Measurements from ENCODE around the gene MYO18B. TPM values are rescaled to one million over a fixed set of nuclear protein-coding genes. Genes with fewer than 3 reads are reported as not detected.

Gene MYO18B
- polyA plus RNA-seq, 1 donor (not counting 4 experiments of a cell fraction or from before 2014, with no cell fraction given): not detected

- Histone ChIP-seq H3K27me3 (ENCODE audit: control insufficient read depth, extremely low read depth, insufficient read depth, low read length) (no peaks in the 10 kb centered on the region), H3K4me3 (ENCODE audit: control insufficient read depth in 2 of 3, extremely low read depth in 1 of 3, insufficient read depth in 2 of 3, low read depth in 1 of 3, low read length in 3 of 3) (no peak overlapping the region), H3K9ac (ENCODE audit: control insufficient read depth, extremely low read depth, insufficient read depth, low read length) (no peak overlapping the region), H3K79me2 (ENCODE audit: control insufficient read depth, insufficient read depth, low read length) (no peaks in the 10 kb centered on the region), H3K36me3 (ENCODE audit: control insufficient read depth in 2 of 2, extremely low read depth in 1 of 2, insufficient read depth in 2 of 2, low read length in 2 of 2) (no peaks in the 10 kb centered on the region), H4K20me1 (ENCODE audit: control insufficient read depth, extremely low read depth, insufficient read depth, low read length) (no peaks in the 10 kb centered on the region), H2AFZ (ENCODE audit: control insufficient read depth, low read length) (no peak overlapping the region), H3K4me2 (ENCODE audit: control insufficient read depth, extremely low read depth, insufficient read depth, low read depth, low read length) (no peak overlapping the region), H3K9me1 (ENCODE audit: control insufficient read depth, extremely low read depth, insufficient read depth, low read length) (no peaks in the 10 kb centered on the region), H3K4me1 (ENCODE audit: control insufficient read depth, extremely low read depth, insufficient read depth, low read length) (no peaks in the 10 kb centered on the region), H3K9me3 (ENCODE audit: control insufficient read depth, low read depth, low read length) (no peaks in the 10 kb centered on the region), H3K27ac (ENCODE audit: control insufficient read depth, insufficient read depth, low read length) (no peak overlapping the region)
- TF ChIP-seq CTCF (optimal IDR thresholded peaks at IDR 0.05 in 1 of 3, IDR thresholded peaks at IDR 0.05 in 1 of 3, conservative IDR thresholded peaks at IDR 0.05 in 1 of 3; ENCODE audit: extremely low read depth in 1 of 3, insufficient read depth in 2 of 3, low read length in 3 of 3) (no peak), EZH2 (IDR thresholded peaks at IDR 0.05; ENCODE audit: low read length) (no peak)
- FAIRE-seq (no peak), DNase-seq (ENCODE audit: low read depth, low spot score) (no peak)
- dilution Hi-C loops (cut with MboI; ENCODE audit: extremely low pct_ligation_motif_present, low sequenced_read_pairs): no loop called here
These were observed 99.8 kb downstream of the MYO18B start for GRCh38 chr22:25841775-25842174.

- no peaks in the 10 kb centered on the region for H4K20me1 ChIP-seq (ENCODE audit: control insufficient read depth, extremely low read depth, insufficient read depth, low read length)
- no peaks in the 10 kb centered on the region for H3K9me3 ChIP-seq (ENCODE audit: control insufficient read depth, low read depth, low read length)
- no peaks in the 10 kb centered on the region for H3K79me2 ChIP-seq (ENCODE audit: control insufficient read depth, insufficient read depth, low read length)
- no peak overlapping the region for H3K9ac ChIP-seq (ENCODE audit: control insufficient read depth, extremely low read depth, insufficient read depth, low read length)
- no peaks in the 10 kb centered on the region for H3K27me3 ChIP-seq (ENCODE audit: control insufficient read depth, extremely low read depth, insufficient read depth, low read length)
- no peak overlapping the region for H2AFZ ChIP-seq (ENCODE audit: control insufficient read depth, low read length)
- DNase-seq (ENCODE audit: low read depth, low spot score): no peak
- no peak overlapping the region for H3K4me3 ChIP-seq (ENCODE audit: control insufficient read depth in 2 of 3, extremely low read depth in 1 of 3, insufficient read depth in 2 of 3, low read depth in 1 of 3, low read length in 3 of 3)
- no peaks in the 10 kb centered on the region for H3K36me3 ChIP-seq (ENCODE audit: control insufficient read depth in 2 of 2, extremely low read depth in 1 of 2, insufficient read depth in 2 of 2, low read length in 2 of 2)
- H3K4me1 ChIP-seq (ENCODE audit: control insufficient read depth, extremely low read depth, insufficient read depth, low read length): no peaks in the 10 kb centered on the region
- dilution Hi-C loops (cut with MboI; ENCODE audit: extremely low pct_ligation_motif_present, low sequenced_read_pairs): no loop called here
- no peak for FAIRE-seq
- no peak for TF ChIP-seq CTCF (optimal IDR thresholded peaks at IDR 0.05 in 1 of 3, IDR thresholded peaks at IDR 0.05 in 1 of 3, conservative IDR thresholded peaks at IDR 0.05 in 1 of 3; ENCODE audit: extremely low read depth in 1 of 3, insufficient read depth in 2 of 3, low read length in 3 of 3)
- TF ChIP-seq EZH2 (IDR thresholded peaks at IDR 0.05; ENCODE audit: low read length): no peak
- H3K9me1 ChIP-seq (ENCODE audit: control insufficient read depth, extremely low read depth, insufficient read depth, low read length): no peaks in the 10 kb centered on the region
- no peak overlapping the region for H3K4me2 ChIP-seq (ENCODE audit: control insufficient read depth, extremely low read depth, insufficient read depth, low read depth, low read length)
- H3K27ac ChIP-seq (ENCODE audit: control insufficient read depth, insufficient read depth, low read length): no peak overlapping the region
These were observed 101.8 kb downstream of the MYO18B start for GRCh38 chr22:25843660-25844405.

Measured in keratinocyte (primary cell).